Measurements from ENCODE around the gene LAMB3.

The LAMB3 gene

GRCh38 chr1:209662879-209663327 is 10.7 kb upstream of the LAMB3 start:
- DNase-seq: no peak

GRCh38 chr1:209661071-209661470 is 8.8 kb upstream of the LAMB3 start:
- no peak for DNase-seq

- no peak for DNase-seq
Observed at GRCh38 chr1:209659909-209660308, 7.7 kb upstream of the LAMB3 start.

GRCh38 chr1:209657918-209658317 is 5.7 kb upstream of the LAMB3 start:
- DNase-seq: no peak

GRCh38 chr1:209657140-209657879 is 5.1 kb upstream of the LAMB3 start:
- no peak for DNase-seq

GRCh38 chr1:209655411-209656231 is 3.4 kb upstream of the LAMB3 start:
- DNase-seq: no peak

- no peak for DNase-seq
Observed at GRCh38 chr1:209653915-209654351, 1.7 kb upstream of the LAMB3 start.

GRCh38 chr1:209652873-209653401 is 712 bp upstream of the LAMB3 start:
- peak in 55 of 56 donors; percentile 18 to 96 (median 74) for DNase-seq

GRCh38 chr1:209651138-209651587 is 1.1 kb downstream of the LAMB3 start:
- DNase-seq: no peak

- DNase-seq: peak in 1 of 56 donors; percentile 13
Observed at GRCh38 chr1:209650454-209650853, 1.8 kb downstream of the LAMB3 start.

- no peak for DNase-seq
Observed at GRCh38 chr1:209648931-209649776, 3.1 kb downstream of the LAMB3 start.

- DNase-seq: no peak
Observed at GRCh38 chr1:209648346-209648745, 3.9 kb downstream of the LAMB3 start.

- no peak for DNase-seq
Observed at GRCh38 chr1:209647156-209647555, 5.1 kb downstream of the LAMB3 start.

GRCh38 chr1:209646558-209646957 is 5.7 kb downstream of the LAMB3 start:
- DNase-seq: no peak

GRCh38 chr1:209645574-209646452 is 6.4 kb downstream of the LAMB3 start:
- no peak for DNase-seq

- DNase-seq: peak in 53 of 56 donors; percentile 17 to 91 (median 63)
Observed at GRCh38 chr1:209643285-209644020, 8.8 kb downstream of the LAMB3 start.

GRCh38 chr1:209642816-209643215 is 9.4 kb downstream of the LAMB3 start:
- peak in 1 of 56 donors; percentile 60 for DNase-seq

GRCh38 chr1:209641832-209642172 is 10.4 kb downstream of the LAMB3 start:
- peak in 51 of 56 donors; percentile 15 to 92 (median 71) for DNase-seq

- DNase-seq: no peak
Observed at GRCh38 chr1:209635850-209636249, 16.4 kb downstream of the LAMB3 start.
